HG02885 (cell line): ENCODE measurements around the gene DDR1.
A peak's percentile ranks its signal among the peaks of the same experiment; 100 is the strongest.
"Not testable (repeated sequence)": the region's sequence is repeated elsewhere in the genome, so short reads cannot be mapped to it uniquely, and the experiment has no call there.

Experiments
- ATAC-seq: cut with Tn5 transposase; IDR thresholded peaks from one replicate; pipeline ENCODE4 v1.9.1; 2021; ENCODE audit warnings: mild to moderate bottlenecking; ENCODE audit not compliant: unreplicated experiment, poor library complexity

DDR1 gene

GRCh38 chr6:30852459-30852858, 31.9 kb upstream of the DDR1 start:
- not testable (repeated sequence) for ATAC-seq

- ATAC-seq, result no peak
These were observed 29.9 kb upstream of the DDR1 start for GRCh38 chr6:30854285-30855040.

- ATAC-seq, result no peak
These were observed 28.8 kb upstream of the DDR1 start for GRCh38 chr6:30855429-30856075.

GRCh38 chr6:30857112-30857511, 27.2 kb upstream of the DDR1 start:
- ATAC-seq, result no peak

- no peak for ATAC-seq
These were observed 26.8 kb upstream of the DDR1 start for GRCh38 chr6:30857549-30857948.

- ATAC-seq, result not testable (repeated sequence)
These were observed 24.6 kb upstream of the DDR1 start for GRCh38 chr6:30859726-30860125.

- ATAC-seq, result no peak
These were observed 22.9 kb upstream of the DDR1 start for GRCh38 chr6:30861257-30862048.

GRCh38 chr6:30862156-30862875, 22.0 kb upstream of the DDR1 start:
- no peak for ATAC-seq

- no peak for ATAC-seq
These were observed 20.0 kb upstream of the DDR1 start for GRCh38 chr6:30864325-30864724.

GRCh38 chr6:30869241-30869749, 15.0 kb upstream of the DDR1 start:
- not testable (repeated sequence) for ATAC-seq

GRCh38 chr6:30870546-30870945, 13.8 kb upstream of the DDR1 start:
- ATAC-seq, result no peak

GRCh38 chr6:30871592-30872183, 12.6 kb upstream of the DDR1 start:
- no peak for ATAC-seq

- no peak for ATAC-seq
These were observed 11.1 kb upstream of the DDR1 start for GRCh38 chr6:30873137-30873640.

- ATAC-seq, result not testable (repeated sequence)
These were observed 10.5 kb upstream of the DDR1 start for GRCh38 chr6:30873795-30874194.

GRCh38 chr6:30875244-30876038, 8.9 kb upstream of the DDR1 start:
- no peak for ATAC-seq

- no peak for ATAC-seq
These were observed 8.1 kb upstream of the DDR1 start for GRCh38 chr6:30876039-30876730.

GRCh38 chr6:30877419-30878262, 6.7 kb upstream of the DDR1 start:
- peak; percentile 47 for ATAC-seq
